Trophoblast cell (in vitro differentiated cells and primary cell): ENCODE measurements around the gene AMN1. TPM values are rescaled to one million over a fixed set of nuclear protein-coding genes. Genes with fewer than 3 reads are reported as not detected.

Experiments used
- DNase-seq, 2 donors: peaks; one replicate each; pipeline ENCODE4 v3.0.0-alpha.2; 2016
- H2AFZ ChIP-seq: 2 replicates; pipeline ENCODE4 v1.6.1; 2013; ENCODE audit warnings: low read length, moderate library complexity, mild to moderate bottlenecking; ENCODE audit not compliant: insufficient read depth, poor library complexity
- H2AK5ac ChIP-seq: 2 replicates; pipeline ENCODE4 v1.6.1; 2013; ENCODE audit warnings: mild to moderate bottlenecking, low read length
- H2BK120ac ChIP-seq: 2 replicates; pipeline ENCODE4 v1.6.1; 2013; ENCODE audit warnings: low read length, mild to moderate bottlenecking, moderate library complexity; ENCODE audit not compliant: insufficient read depth, poor library complexity
- H2BK12ac ChIP-seq: 2 replicates; pipeline ENCODE4 v1.6.1; 2013; ENCODE audit warnings: mild to moderate bottlenecking, low read length, moderate library complexity
- H2BK5ac ChIP-seq: 2 replicates; pipeline ENCODE4 v1.6.1; 2013; ENCODE audit warnings: low read length, low read depth, moderate library complexity, mild to moderate bottlenecking; ENCODE audit not compliant: poor library complexity
- H3K14ac ChIP-seq: 2 replicates; pipeline ENCODE4 v1.6.1; 2013; ENCODE audit warnings: mild to moderate bottlenecking, low read length
- H3K18ac ChIP-seq: 2 replicates; pipeline ENCODE4 v1.6.1; 2013; ENCODE audit warnings: mild to moderate bottlenecking, low read length
- H3K23ac ChIP-seq: 2 replicates; pipeline ENCODE4 v1.6.1; 2013; ENCODE audit warnings: low read length
- H3K27ac ChIP-seq: 2 replicates; pipeline ENCODE4 v1.5.1; 2013; ENCODE audit warnings: low read depth, mild to moderate bottlenecking, inconsistent platforms, low read length, moderate library complexity
- H3K27me3 ChIP-seq: 2 replicates; pipeline ENCODE4 v1.6.1; 2013; ENCODE audit warnings: inconsistent platforms, mild to moderate bottlenecking, low read length, moderate library complexity; ENCODE audit not compliant: insufficient read depth
- H3K36me3 ChIP-seq, 2 experiments: 1 replicate in 1 of 2; 2 replicates in 1 of 2; pipeline ENCODE4 v1.6.1; 2013; ENCODE audit warnings: low read length in 2 of 2, mild to moderate bottlenecking in 2 of 2, moderate library complexity in 1 of 2; ENCODE audit not compliant: insufficient read depth in 2 of 2, control insufficient read depth in 1 of 2
- H3K4ac ChIP-seq: 2 replicates; pipeline ENCODE4 v1.6.1; 2013; ENCODE audit warnings: low read depth, mild to moderate bottlenecking, low read length, moderate library complexity
- H3K4me1 ChIP-seq, 2 experiments: 1 replicate in 1 of 2; 2 replicates in 1 of 2; pipeline ENCODE4 v1.6.1; 2013; ENCODE audit warnings: low read length in 2 of 2, mild to moderate bottlenecking in 2 of 2, moderate library complexity in 1 of 2; ENCODE audit not compliant: insufficient read depth in 2 of 2, control insufficient read depth in 1 of 2
- H3K4me2 ChIP-seq: 2 replicates; pipeline ENCODE4 v1.6.1; 2013; ENCODE audit warnings: inconsistent platforms, mild to moderate bottlenecking, low read length, moderate library complexity
- H3K4me3 ChIP-seq: 2 replicates; pipeline ENCODE4 v1.5.1; 2013; ENCODE audit warnings: mild to moderate bottlenecking, low read depth, low read length, inconsistent platforms
- H3K79me1 ChIP-seq: one replicate; pipeline ENCODE4 v1.6.1; 2013; ENCODE audit warnings: low read length
- H3K79me2 ChIP-seq: 2 replicates; pipeline ENCODE4 v1.6.1; 2013; ENCODE audit warnings: low read length, mild to moderate bottlenecking; ENCODE audit not compliant: control insufficient read depth, insufficient read depth, poor library complexity
- H3K9ac ChIP-seq: 2 replicates; pipeline ENCODE4 v1.6.1; 2013; ENCODE audit warnings: mild to moderate bottlenecking, low read length
- H3K9me3 ChIP-seq: 2 replicates; pipeline ENCODE4 v1.6.1; 2013; ENCODE audit warnings: low read depth, mild to moderate bottlenecking, control low read depth, inconsistent platforms, low read length; ENCODE audit not compliant: insufficient read depth
- H4K12ac ChIP-seq: 2 replicates; pipeline ENCODE4 v1.6.1; 2013; ENCODE audit warnings: low read depth, mild to moderate bottlenecking, low read length, moderate library complexity
- H4K8ac ChIP-seq: 2 replicates; pipeline ENCODE4 v1.6.1; 2013; ENCODE audit warnings: low read depth, mild to moderate bottlenecking, low read length, moderate library complexity
- H4K91ac ChIP-seq: one replicate; pipeline ENCODE4 v1.6.1; 2013; ENCODE audit warnings: low read depth, mild to moderate bottlenecking, low read length, moderate library complexity
- WGBS: extraction: QIAGEN DNeasy Blood & Tissue Kit; methylation state at CpG from one replicate; pipeline ENCODE4 v1.1.7; 2013; ENCODE audit warnings: missing lambda C conversion rate; ENCODE audit not compliant: insufficient read length, insufficient coverage; ENCODE audit errors: extremely low coverage; 5-methylcytosine and 5-hydroxymethylcytosine counted together
- polyA plus RNA-seq: library from polyadenylated mRNA; stranded (reverse); fragments of 200-250 nt; gene quantifications from 2 replicates; pipeline ENCODE4 v1.2.3, GENCODE V29; 2013

The AMN1 gene
- 5.4 and 6.1 TPM in 2 replicates for polyA plus RNA-seq

GRCh38 chr12:31728917-31729640 is at the start of gene AMN1:
TSS of gene AMN1 (minus strand) at chr12:31729021. CDS start at chr12:31729008, 13 bp downstream.
- Histone ChIP-seq H2BK120ac (peak within 1 kb of the TSS; percentile 82), H2AFZ (peak within 1 kb of the TSS; percentile 78), H3K23ac (peak within 1 kb of the TSS; percentile 86), H4K12ac (peak within 1 kb of the TSS; percentile 100), H2BK12ac (peak within 1 kb of the TSS; percentile 84), H3K4me2 (peak within 1 kb of the TSS; percentile 100), H3K27me3 (no peaks in the 10 kb centered on the region), H3K79me2 (peaks cover 7% of the 10 kb centered on the region), H2AK5ac (peak within 1 kb of the TSS; percentile 35), H3K4me3 (peak within 1 kb of the TSS; percentile 82), H4K91ac (peak within 1 kb of the TSS; percentile 84), H3K4ac (peak within 1 kb of the TSS; percentile 87), H2BK5ac (peak within 1 kb of the TSS; percentile 78), H3K4me1 (peaks cover 13 to 18% of the 10 kb centered on the region in 2 experiments), H3K9me3 (peaks cover 2% of the 10 kb centered on the region), H3K36me3 (peaks cover 0 to 2% of the 10 kb centered on the region in 2 experiments), H3K14ac (peak within 1 kb of the TSS; percentile 91), H3K9ac (peak within 1 kb of the TSS; percentile 94), H3K18ac (peak within 1 kb of the TSS; percentile 78), H3K27ac (peak within 1 kb of the TSS; percentile 96), H4K8ac (peak within 1 kb of the TSS; percentile 97), H3K79me1 (peaks cover 20% of the 10 kb centered on the region)
- peak; percentile 100 for DNase-seq
- no CpG with 5 or more reads among the region's 59 CpGs for WGBS

GRCh38 chr12:31773867-31774266 is 45.0 kb upstream of the AMN1 start:
- peaks cover 0 to 1% of the 10 kb centered on the region in 2 experiments for H3K36me3 ChIP-seq
- peak overlapping the region; percentile 70 for H4K91ac ChIP-seq
- H3K4ac ChIP-seq, result peak overlapping the region; percentile 49
- no peak overlapping the region for H2AFZ ChIP-seq
- no CpG with 5 or more reads among the region's 2 CpGs for WGBS
- no peak overlapping the region for H3K18ac ChIP-seq
- no peak overlapping the region for H3K14ac ChIP-seq
- no peaks in the 10 kb centered on the region for H3K79me2 ChIP-seq
- no peak overlapping the region for H3K4me3 ChIP-seq
- no peaks in the 10 kb centered on the region for H3K27me3 ChIP-seq
- H2AK5ac ChIP-seq, result no peak overlapping the region
- H4K12ac ChIP-seq, result no peak overlapping the region
- H4K8ac ChIP-seq, result no peak overlapping the region
- no peak overlapping the region for H2BK12ac ChIP-seq
- H2BK5ac ChIP-seq, result peak overlapping the region; percentile 90
- H3K4me1 ChIP-seq, result peaks cover 6 to 9% of the 10 kb centered on the region in 2 experiments
- H3K23ac ChIP-seq, result no peak overlapping the region
- peak overlapping the region; percentile 61 for H2BK120ac ChIP-seq
- DNase-seq, result no peak
- H3K27ac ChIP-seq, result peak overlapping the region; percentile 82
- no peaks in the 10 kb centered on the region for H3K9me3 ChIP-seq
- H3K79me1 ChIP-seq, result peaks cover 9% of the 10 kb centered on the region
- no peak overlapping the region for H3K9ac ChIP-seq
- peak overlapping the region; percentile 43 for H3K4me2 ChIP-seq

- Histone ChIP-seq H4K8ac (no peak overlapping the region), H3K14ac (no peak overlapping the region), H3K79me2 (no peaks in the 10 kb centered on the region), H2AFZ (no peak overlapping the region), H2AK5ac (no peak overlapping the region), H4K91ac (no peak overlapping the region), H3K36me3 (peaks cover 0 to 1% of the 10 kb centered on the region in 2 experiments), H4K12ac (no peak overlapping the region), H3K18ac (no peak overlapping the region), H2BK5ac (no peak overlapping the region), H3K9me3 (no peaks in the 10 kb centered on the region), H3K9ac (no peak overlapping the region), H3K4me1 (peaks cover 6 to 9% of the 10 kb centered on the region in 2 experiments), H3K27ac (peak overlapping the region; percentile 82), H2BK12ac (no peak overlapping the region), H3K4me3 (no peak overlapping the region), H3K79me1 (peaks cover 9% of the 10 kb centered on the region), H3K27me3 (no peaks in the 10 kb centered on the region), H2BK120ac (no peak overlapping the region), H3K4ac (no peak overlapping the region), H3K23ac (no peak overlapping the region), H3K4me2 (peak overlapping the region; percentile 34)
- no CpG with 5 or more reads among the region's 2 CpGs for WGBS
- DNase-seq, result no peak
Observed at GRCh38 chr12:31773223-31773750, 44.5 kb upstream of the AMN1 start.

- H4K12ac ChIP-seq, result no peak overlapping the region
- H2BK12ac ChIP-seq, result no peak overlapping the region
- no peak overlapping the region for H2BK120ac ChIP-seq
- H3K4me3 ChIP-seq, result no peak overlapping the region
- H4K91ac ChIP-seq, result peak overlapping the region; percentile 8
- no peak overlapping the region for H3K9ac ChIP-seq
- H3K23ac ChIP-seq, result no peak overlapping the region
- DNase-seq, result no peak
- H3K9me3 ChIP-seq, result no peaks in the 10 kb centered on the region
- H3K27me3 ChIP-seq, result no peaks in the 10 kb centered on the region
- H3K18ac ChIP-seq, result no peak overlapping the region
- H2AK5ac ChIP-seq, result no peak overlapping the region
- no peak overlapping the region for H3K4ac ChIP-seq
- H3K79me2 ChIP-seq, result no peaks in the 10 kb centered on the region
- peaks cover 9% of the 10 kb centered on the region for H3K79me1 ChIP-seq
- peak overlapping the region; percentile 55 for H3K27ac ChIP-seq
- H2AFZ ChIP-seq, result no peak overlapping the region
- peaks cover 0 to 1% of the 10 kb centered on the region in 2 experiments for H3K36me3 ChIP-seq
- no CpG with 5 or more reads among the region's 5 CpGs for WGBS
- peaks cover 6 to 9% of the 10 kb centered on the region in 2 experiments for H3K4me1 ChIP-seq
- H2BK5ac ChIP-seq, result peak overlapping the region; percentile 72
- H3K14ac ChIP-seq, result no peak overlapping the region
- H3K4me2 ChIP-seq, result no peak overlapping the region
- H4K8ac ChIP-seq, result no peak overlapping the region
Observed at GRCh38 chr12:31772685-31773222, 43.9 kb upstream of the AMN1 start.
